Measurements from ENCODE around the gene LOXHD1.

LOXHD1 gene, protein sequence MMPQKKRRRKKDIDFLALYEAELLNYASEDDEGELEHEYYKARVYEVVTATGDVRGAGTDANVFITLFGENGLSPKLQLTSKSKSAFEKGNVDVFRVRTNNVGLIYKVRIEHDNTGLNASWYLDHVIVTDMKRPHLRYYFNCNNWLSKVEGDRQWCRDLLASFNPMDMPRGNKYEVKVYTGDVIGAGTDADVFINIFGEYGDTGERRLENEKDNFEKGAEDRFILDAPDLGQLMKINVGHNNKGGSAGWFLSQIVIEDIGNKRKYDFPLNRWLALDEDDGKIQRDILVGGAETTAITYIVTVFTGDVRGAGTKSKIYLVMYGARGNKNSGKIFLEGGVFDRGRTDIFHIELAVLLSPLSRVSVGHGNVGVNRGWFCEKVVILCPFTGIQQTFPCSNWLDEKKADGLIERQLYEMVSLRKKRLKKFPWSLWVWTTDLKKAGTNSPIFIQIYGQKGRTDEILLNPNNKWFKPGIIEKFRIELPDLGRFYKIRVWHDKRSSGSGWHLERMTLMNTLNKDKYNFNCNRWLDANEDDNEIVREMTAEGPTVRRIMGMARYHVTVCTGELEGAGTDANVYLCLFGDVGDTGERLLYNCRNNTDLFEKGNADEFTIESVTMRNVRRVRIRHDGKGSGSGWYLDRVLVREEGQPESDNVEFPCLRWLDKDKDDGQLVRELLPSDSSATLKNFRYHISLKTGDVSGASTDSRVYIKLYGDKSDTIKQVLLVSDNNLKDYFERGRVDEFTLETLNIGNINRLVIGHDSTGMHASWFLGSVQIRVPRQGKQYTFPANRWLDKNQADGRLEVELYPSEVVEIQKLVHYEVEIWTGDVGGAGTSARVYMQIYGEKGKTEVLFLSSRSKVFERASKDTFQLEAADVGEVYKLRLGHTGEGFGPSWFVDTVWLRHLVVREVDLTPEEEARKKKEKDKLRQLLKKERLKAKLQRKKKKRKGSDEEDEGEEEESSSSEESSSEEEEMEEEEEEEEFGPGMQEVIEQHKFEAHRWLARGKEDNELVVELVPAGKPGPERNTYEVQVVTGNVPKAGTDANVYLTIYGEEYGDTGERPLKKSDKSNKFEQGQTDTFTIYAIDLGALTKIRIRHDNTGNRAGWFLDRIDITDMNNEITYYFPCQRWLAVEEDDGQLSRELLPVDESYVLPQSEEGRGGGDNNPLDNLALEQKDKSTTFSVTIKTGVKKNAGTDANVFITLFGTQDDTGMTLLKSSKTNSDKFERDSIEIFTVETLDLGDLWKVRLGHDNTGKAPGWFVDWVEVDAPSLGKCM (N-terminal part only)

GRCh38 chr18:46657115-46657955 lies at the start of gene LOXHD1:
Gene LOXHD1, minus strand, starts transcription at chr18:46657220. Its CDS starts 187 bp downstream, at chr18:46657033.
- DNase-seq, result no peak

DNA sequence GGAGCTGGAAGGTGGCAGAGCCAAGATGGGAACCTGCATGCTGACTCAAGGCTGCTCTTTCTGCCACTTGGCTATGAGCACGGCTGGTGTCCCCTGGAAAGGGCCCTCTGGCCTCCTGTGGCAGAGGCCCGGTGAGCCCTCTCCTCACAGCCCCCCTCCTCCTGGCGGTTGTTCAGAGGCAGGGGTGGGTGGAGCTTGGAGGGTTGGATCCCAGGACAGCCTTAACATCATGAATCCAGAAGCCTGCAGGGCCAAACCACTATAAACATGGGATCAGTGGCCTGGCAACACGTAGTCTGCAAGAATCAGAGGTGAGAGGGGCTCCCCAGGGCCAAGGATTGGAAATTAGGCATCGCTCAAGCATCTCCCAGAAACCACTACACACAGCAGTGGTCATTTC lies 48.5 kb upstream of the LOXHD1 start:
- no peak for DNase-seq

DNA sequence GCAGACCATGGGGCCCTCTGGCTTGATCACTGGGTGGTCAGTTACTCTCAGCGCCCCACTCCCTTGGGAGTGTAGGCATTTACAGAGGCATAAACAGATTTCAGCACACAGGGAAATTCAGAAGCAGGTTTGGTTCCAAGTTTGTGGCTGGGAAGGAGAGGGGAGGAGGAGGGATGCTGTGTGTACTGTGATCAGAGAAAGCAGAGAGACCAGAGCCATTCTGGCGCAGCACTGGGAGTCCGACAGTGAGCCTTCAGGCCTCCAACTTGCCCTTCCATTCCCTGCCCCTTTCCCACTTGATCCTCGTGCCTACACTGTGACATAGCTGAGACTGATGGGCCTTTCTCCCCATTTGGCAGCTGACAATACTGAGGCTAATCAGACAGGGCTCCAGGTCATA lies 47.8 kb upstream of the LOXHD1 start:
- DNase-seq, result no peak

DNA sequence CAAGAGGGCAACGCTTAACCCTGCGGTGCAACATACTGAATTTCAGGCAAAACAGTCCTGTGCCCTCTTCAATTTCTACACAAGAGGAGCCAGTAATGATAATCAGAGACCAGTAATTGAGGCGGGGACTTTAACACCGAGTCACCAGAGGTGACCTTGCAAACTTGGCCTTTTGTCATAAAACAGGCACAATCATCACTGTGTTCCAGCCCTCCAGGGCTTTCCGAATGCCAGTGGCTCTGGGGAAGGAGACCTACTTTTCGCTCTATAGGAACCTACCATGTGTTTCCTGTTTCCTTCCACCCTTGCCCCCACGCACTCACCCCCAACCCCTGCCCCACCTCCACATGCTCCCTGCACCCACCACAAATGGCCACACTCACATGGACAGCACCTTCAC lies 47.2 kb upstream of the LOXHD1 start:
- DNase-seq, result no peak

DNA sequence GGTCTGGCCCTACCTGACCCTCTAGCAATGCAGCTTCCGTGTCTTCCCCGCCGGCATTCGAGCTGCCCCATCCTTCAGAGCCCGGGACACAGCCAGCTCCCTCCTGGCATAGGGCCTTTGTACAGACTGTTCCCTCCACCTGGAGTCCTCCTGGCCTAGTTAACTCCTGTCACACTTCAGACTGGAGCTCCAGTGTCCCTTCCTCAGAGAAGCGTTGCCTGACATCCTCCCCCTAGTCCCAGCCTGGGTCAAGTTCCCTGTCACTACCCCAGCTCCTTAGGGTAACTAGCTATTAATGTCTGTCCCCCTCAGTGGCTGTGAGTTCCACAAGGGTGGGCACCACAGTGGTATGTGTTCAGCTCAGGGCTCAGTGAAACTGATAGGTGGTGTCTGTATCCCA lies 45.5 kb upstream of the LOXHD1 start:
- no peak for DNase-seq

DNA sequence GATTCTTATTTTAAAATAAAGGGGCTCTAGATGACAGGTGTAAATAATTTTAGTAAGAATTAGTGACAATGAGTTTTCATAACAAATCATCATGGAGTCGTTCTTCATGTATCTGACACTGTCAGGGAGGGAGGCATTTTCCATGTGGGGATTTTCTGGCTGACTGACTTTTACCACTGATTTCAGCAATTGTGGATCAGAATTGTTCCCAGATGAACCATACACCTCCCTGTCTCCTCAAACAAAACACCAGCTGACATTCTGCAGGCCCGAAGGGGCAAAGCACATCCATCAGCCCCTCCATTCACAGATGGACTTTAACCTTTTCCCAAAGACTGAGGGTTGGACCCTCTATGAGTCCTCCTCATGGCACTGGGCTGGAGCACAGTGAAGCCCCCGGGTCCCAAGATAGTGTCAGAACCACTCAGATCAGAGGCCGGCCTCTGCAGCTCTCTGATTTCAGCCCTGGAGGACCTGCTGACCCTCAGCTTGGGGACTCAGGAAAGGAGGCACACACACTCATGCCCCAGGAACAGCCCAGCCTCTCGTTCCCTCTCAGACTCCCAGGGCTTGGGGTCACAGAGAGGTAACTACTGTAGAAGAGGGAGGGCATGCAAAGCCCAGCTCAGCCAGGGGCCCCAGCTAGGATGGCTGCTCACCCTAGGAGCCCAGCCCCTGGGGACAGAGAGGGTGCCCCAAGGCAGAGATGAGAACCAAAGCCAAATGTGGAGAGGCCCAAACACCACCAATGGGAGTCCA lies 43.2 kb upstream of the LOXHD1 start:
- no peak for DNase-seq

DNA sequence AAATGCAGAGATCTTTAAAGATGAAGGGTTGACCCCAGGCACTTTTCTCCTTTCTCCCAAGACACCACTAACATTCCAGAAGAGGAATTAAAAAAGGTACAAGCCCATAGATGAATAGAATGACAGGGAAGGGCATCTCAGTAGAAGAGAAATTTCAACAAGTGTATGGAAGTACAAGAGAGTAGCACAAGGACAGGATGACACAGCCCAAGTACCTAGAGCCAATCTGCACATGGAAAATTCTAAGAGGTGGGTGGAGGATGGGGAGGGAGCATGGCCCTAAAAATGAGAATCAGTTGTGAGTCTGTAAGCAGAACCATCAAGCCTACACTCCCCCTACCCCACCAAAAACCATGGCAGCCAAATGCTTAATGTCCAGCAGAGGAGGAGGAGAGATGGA lies 39.7 kb upstream of the LOXHD1 start:
- DNase-seq, result no peak

GRCh38 chr18:46696268-46696667 lies 39.2 kb upstream of the LOXHD1 start:
- DNase-seq, result no peak

DNA sequence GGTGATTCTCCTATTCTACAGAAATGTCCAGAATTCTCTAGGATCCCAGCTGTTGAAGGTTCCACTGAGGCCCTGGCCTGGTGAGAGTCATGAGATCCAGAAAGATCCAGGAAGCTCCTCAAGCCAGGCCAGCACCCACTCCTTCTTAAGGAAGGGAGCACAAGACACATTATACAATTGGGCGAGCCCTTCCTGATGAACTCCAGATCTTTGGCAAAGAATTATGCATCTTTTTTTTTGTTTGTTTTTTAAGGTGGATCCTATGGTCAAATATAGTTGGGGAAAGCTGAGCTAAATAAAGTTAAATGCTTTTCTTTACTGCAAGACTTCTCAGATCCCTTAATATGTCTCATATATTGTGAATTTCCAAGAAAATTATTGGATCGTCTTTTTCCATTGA lies 37.0 kb upstream of the LOXHD1 start:
- no peak for DNase-seq

- DNase-seq, result no peak
Observed at GRCh38 chr18:46688853-46689525, 32.0 kb upstream of the LOXHD1 start.

DNA sequence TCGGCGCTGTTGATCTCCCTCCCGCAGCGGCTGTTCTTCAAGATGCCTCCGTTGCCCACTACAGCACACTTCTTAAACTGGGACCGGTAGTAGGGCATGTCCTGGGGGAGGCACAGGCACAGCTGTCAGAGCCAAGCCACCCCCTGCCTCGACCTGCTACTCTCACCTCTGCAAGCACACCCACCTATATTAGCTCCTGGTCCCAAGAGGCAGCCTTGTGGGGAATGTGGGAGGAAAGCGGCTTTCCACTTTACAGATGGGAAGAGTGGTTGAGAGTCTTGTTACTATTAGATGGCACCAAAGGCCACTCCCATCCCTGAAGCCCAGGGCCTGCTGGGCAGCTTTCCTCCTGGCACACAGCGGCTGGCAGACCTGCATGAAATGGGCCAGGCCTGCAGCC lies 29.2 kb upstream of the LOXHD1 start:
- DNase-seq, result no peak

DNA sequence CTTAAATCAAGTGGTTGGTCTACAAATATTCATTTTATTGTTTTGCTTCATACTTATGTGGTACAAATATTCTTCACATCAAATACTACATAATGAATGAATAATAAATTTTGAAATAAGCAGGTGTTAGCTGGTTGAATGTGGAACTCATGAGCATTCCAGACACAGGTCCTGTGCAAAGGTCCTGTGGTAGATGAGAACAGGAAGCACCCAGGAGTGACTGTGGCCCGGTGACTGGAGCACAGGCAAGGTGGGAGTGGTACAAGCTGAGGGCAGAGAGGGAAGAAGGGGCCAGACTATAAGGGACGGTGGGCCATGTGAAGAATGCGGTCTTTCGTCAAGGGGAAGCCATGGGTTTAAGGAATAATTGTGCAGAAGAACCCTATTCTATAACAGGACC lies 26.2 kb upstream of the LOXHD1 start:
- DNase-seq, result no peak

- no peak for DNase-seq
Observed at GRCh38 chr18:46680784-46681695, 24.0 kb upstream of the LOXHD1 start.

DNA sequence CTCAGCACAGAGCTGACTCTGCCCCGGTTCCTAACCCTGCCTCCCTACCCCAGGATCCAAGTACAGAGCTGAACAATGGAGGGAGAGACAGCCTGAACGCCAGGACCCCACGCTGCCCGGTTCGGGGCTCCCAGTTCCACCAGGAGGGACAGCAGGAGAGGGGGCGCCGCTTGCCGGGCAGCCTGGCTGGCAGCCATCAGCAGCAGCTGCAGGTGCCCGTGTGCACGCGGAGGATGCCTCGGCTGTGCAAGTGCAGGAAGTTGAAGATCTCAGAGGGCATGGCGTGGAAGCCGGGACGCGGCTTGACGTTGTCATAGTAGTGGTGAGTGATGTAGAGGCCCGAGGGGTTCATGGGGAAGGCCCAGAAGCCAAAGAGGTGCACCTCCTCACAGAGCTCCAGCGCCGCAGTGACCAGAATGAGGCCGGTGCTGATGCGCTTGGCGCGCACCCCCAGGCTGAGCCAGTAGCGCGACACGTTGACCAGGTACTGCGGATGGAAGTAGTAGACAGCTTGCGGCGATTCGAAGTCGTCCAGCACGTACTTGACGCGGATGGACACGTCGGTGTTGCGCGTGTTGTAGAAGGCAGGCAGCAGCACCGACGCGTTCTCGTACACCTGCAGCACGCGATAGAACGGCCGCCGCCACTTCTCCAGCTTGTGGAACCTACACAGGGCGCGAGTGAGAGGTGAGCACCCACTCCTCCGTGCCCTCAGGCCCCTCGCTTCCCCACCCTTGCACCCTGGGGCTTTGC lies 23.0 kb upstream of the LOXHD1 start:
- DNase-seq, result no peak

- no peak for DNase-seq
Observed at GRCh38 chr18:46678785-46679399, 21.9 kb upstream of the LOXHD1 start.

DNA sequence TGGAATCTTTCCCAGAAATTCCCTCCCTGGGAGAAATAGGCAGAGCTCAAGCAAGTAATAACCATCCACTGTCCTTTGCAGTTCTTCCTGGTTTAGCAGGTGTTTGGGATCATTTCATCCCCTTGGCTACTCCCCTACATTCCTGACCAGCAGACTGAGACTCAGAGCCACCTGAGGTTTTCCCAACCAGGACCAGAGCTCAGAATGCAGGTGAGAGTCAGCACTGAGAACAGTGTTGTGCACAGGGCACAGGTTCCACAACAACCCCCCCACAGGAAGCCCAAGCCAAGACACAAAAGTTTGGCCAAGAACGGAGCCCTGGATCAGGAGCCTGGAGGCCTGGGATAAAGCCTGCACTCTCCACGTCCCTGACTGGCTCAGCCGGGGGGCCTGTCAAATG lies 21.0 kb upstream of the LOXHD1 start:
- no peak for DNase-seq

DNA sequence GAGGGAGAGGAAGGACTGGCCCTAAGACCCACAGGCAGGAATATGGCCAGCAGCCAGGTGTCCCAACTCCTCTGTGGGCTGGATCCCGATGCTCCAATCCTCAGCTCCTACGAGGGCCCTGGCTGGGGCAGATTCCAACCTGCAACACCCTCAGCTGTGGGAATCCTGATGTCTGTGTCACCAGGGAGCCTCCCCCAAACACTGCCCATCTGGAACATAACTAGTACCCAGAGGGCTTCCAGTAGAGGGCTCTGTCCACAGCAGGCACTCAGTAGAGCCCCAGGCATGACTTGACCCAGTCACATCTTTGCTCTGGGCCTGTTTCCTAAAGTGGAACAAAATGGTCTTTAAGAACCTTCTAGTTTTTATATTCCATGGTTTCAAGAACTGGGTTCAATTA lies 20.6 kb upstream of the LOXHD1 start:
- DNase-seq, result no peak

GRCh38 chr18:46676182-46676835 lies 19.3 kb upstream of the LOXHD1 start:
- no peak for DNase-seq

Data from NCI-H1436 treated with DMSO at 0.1 percent for 48 hours (cell line).